Fibroblast of gingiva (primary cell): ENCODE measurements around the gene RASL10A.

ENCODE experiments used
- DNase-seq: peaks from one replicate; pipeline ENCODE4 v3.0.0-alpha.2; 2011; ENCODE audit warnings: low read depth

Gene RASL10A

DNA sequence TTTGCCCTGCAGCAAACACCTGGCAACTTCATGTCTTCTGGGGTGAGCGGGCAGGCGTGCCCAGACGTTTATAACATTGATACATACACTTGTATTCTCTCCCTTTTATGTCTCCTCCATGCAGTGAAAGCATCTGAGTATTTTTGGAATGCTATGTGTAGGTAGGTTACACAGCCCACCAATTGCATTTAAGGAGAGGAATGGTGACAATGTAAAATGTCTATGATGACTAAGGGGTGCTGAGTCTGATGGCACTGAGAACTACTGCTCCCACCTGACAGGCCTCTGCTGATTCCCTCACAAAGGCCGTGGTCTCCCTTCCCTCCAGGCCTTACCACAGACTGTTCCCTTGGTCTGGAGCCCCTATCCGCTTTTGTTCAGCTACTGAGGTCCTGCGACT is 22.9 kb upstream of the RASL10A start:
- no peak for DNase-seq

DNA sequence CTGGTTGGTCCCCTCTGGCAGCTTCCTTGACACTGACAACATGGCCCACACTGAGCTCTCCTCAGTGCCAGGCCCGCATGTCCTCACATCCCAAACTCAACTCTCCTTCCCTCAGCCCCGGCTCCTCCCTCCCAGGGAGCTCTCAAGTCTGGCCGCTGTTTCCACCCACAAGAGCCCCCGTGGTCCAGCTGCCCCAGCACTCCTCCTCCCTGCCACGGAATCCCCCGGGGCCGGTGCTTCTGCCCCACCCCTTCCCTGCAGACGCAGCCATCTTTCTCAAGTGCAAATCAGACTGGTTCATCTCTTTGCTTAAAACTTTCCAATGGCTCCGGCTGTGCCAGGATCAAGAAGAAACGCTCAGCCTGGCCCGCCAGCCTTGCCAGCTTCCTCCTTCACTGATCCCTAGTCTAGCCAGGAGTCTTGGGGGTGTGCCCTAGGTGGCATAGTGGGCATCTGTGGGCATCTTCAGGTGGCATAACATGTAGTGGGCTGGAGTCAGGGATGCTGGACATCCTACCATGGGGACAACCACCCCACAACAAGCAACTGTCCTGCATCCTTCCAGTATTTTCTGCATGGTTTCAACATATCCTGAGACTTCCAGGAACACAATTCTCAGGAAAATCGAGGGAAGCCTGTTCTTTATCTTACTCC is 22.3 kb upstream of the RASL10A start:
- no peak for DNase-seq

DNA sequence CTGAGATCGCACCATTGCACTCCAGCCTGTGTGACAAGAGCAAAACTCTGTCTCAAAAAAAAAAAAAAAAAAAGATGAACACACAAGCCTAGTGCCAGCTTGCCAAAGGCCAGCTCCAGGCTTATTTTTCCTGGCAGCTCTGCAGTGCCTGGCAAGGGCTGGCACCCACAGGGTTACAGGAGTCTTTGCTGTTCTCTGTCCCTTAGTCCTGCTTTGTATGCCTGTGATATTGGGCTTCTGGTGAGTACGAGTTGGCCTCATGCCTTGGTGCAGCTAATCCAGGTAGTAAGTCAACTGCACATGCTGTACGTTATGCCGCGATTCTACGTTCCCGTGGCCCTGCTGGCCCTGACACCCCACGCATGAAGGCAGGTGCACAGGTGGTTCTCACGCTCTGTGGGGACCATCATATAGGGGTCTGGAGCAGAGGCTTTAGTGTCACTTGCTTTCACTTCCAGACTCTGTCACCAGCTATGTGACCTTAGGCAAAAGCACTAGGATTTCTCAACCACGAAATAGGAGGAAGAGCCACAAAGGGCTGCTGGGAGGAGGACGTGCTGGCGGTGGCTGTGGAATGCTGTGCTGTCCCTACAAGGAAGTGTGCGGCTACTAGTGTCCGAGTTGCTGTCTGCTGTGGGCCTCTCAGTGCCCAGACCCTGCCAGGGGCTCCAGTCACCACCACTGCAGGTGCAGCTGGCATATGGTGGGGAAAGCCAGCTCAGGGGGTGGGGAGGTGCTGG is 21.4 kb upstream of the RASL10A start:
- DNase-seq = no peak

DNA sequence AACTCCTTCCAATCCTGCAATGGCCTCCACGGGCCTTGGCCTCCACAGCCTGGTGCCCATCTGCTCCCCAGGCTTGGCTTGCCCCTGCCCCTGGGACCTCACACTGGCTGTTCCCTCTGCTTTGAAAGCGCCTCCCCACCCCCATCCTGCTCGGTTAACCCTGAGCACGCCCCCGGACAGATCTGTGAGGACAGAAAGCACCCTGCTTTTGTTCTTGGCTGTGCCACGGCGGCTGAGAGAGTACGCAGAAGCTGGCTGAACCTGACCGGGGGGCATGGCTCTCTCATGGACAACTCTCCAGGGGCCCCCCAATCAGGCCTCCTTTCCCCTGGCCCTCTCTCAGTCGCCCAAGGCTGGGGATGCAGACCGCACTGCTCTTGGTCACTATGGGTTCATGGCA is 20.2 kb upstream of the RASL10A start:
- DNase-seq = no peak

DNA sequence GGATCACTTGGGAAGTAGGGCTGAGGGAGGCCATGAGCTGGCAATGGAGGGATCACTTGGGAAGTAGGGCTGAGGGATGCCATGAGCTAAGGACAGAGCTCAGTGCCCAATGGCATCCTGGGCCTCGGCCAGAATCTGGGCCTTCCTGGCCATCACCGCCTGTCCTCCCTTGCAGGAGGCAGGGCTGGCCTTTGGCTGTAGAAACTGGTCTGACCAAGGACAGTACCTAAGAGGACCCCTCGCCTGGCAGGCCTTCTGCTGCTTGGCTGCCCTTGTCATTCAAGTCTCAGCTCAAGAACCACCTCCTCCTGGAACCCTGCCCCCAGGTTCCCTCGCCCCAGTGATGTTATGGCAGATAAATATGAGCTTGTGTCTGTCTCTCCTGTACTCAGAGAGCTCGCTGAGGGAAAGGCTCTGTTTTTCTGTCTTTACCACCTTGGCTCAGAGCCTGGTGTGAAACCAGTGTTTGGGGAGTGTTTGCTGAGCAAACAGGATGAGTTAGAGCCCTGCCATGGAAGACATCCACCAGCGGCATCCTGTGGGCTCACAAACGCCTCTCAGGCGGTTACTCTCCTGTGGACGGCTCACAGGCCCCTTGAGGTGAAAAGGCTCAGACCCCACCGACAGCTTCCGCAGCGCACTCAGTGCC is 19.3 kb upstream of the RASL10A start:
- DNase-seq = no peak

DNA sequence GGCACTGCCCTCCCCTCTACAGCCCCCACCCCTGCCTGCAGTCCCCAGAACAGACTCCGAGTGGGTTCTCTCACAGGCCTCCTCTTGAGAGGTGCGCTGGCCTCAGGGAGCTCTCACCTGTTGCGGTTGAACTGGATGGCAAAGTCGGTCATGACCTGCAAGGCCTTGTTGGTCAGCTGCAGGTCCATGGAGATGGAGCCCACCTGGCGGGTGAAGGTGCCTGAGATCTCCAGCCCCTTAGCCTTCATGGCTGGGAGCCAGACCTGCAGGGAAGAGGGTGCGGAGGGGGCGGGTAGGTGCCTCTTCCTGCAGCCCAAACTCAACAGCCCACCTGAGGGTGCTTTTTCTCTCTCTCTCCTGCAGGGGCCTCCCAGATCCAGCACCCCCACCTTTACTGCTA is 18.7 kb upstream of the RASL10A start:
- DNase-seq = no peak

DNA sequence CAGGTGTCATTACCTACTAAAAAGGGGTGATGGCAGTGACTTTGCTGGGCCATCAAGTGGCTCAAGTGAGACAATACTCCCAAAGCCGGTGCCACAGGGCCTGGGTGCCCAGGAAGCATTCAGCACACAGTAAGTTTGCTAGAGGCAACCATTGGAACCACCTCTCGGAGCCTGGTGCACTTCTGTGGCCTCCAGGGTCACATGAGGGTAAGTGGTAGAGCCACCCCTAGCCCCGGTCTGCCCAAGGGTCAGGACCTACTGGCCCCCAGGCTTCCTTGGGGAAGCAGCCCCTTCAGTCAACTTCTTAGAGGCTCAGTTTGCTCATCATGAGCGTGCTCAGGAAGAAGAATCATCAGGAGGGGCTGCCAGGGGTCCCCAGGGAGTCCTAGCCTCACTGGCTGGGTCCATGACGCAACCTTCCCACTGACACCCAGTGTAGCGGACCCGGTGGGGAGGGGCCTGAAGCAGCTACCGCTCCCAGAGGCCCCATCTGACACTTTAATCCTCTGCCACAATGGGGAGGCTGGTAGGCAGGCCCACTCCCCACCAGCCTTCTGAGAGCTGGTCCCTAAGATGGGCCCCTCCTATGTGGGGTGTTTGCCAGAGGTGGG is 17.5 kb upstream of the RASL10A start:
- DNase-seq = no peak

DNA sequence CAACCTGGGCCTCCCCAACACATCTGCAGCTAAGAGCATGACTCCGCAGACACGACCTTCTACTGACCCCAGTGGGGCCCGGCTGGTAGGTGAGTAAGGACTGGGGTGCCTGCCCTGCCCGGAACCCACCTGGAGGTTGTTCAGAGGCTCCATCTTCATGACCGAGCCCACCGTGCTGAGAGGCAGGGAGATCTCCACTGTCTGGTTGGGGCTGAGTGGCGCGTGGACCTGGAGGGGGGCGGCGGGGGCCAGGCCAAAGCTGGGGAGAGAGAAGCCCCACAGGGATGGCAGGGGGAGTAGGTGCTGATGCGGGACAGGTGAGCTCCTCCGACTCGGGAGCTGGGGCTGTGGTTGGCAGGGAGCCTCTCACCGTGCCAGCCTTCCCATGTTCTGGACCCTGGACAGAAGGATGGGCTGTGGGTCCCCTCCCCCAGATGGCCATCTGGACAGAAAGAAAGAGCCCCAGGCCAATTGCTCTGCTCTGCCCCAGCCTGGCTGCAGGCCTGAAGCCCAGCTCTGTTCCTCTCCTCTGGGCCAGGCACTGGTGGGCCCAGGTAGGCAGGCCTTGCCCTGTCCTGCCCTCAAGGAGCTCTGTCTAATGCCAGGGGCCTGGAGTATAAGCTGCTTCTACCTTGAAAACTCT is 16.3 kb upstream of the RASL10A start:
- no peak for DNase-seq

DNA sequence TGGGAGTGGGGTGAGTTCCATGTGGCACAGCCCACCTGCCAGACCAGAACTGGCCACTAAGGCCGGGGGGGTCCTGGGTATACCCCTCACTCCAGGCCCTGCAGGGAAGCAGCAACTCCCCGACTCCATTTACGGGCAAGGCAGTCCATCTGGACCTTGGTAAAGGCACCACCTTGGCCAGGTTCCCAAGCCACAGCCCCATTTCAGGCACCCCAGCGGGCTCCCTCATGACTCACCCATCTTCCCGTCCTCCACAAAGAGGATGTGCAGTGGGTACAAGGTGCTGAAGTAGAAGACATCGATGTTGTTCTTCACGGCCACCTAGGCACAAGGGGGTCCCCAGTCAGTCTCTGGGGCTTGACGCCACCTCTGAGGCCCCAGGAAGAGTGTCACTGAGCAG is 15.7 kb upstream of the RASL10A start:
- DNase-seq = no peak

DNA sequence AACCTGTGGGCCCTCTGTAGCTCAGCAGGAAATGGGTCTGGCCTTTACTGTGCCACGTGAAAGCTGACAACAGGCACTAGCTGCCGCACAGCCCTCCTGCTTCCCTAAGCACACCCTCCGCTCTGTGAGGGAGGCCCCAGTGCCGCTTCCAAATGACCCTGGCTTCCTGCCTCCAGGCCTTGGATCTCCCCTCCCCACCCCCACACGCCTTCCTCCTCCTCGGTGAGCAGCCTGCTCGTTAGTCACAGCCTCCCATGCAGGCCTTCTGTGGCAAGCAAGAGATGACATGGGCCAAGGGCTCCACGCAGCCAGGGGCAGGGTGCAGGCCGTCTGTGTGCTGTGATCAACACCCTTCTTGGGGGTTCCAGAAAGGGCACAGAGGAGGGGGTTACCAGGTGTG is 15.3 kb upstream of the RASL10A start:
- no peak for DNase-seq

DNA sequence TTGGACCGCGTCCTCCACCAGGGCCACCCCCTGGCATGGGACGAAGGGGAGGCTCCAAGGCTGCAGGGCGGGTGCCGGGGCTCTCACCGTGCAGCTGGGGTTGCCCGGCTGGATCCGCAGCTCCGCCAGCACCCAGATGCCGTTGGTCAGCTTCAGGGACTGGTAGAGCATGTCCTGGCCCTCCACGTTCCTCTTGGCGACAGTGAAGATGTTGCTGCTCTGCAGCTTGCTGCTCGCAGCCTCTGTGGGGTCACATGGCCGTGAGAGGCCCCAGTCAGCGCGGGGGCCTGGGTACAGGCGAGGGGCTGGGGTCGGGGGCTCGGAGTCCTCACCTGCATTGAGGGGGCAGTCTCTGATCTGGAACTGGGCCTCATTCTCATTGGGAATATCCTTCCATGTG is 14.8 kb upstream of the RASL10A start:
- DNase-seq = no peak

DNA sequence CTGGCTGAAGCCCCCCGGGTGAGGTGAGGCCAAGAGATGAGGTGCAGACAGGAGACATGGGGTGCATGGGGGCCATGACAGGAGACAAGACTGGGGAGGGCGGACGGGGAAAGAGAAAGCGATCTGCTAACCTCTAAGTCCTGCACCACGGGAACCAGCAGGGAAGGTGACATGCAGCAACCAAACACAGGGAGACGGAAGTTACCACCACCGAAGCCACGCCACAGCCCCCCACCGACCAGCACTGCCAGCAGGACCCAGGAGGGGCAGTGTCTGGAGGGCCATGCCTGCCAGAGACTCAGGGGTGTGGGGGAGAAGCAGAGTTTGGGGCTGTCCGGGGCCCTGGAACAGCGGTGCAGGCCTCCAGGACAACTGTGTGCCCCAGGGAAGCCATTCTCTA is 14.1 kb upstream of the RASL10A start:
- no peak for DNase-seq

DNA sequence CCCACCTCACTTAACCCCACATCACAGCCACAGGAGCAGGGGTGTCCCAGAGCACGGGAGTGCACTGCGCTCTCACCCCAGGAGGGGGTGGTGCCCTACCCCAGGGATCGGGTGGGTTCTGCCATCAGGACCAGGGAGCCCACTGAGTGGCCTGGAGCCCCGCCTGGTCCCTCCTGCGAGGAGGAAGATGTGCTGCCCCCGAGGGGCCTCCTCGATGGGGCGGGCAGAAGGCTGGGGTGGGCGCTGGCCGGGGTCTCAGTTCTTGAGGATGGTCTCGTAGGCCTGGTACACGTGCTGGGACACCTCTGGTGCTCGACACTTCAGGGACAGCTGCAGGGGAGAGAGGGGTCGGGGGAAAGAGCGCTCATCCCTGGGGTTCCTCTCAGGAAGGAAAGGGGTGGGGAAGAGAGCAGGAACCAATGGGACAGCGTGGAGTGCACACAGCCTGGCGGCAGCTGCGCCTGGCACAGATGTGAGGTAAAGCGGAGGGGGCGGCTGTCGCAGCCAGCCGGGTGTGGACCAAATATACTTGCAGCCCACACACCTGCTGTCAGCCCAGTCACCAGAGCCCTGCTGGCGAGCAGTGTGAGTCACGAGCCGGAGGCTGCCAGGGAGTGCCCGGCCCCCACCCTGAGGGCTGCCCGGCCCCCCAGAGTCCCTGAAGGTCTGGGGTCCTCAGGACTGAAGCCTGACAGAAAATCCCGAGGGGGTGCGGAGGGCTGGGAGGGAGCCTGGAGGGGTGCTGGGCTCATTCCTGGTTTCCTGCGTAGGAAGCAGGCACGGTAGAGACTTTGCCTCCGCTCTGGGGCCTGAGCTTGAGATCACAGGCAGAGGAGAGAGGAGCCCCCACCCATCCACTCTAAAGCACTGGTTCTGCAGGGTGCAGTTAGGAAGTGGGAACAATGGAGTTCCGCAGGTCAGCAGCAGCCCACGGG is 13.3 kb upstream of the RASL10A start:
- no peak for DNase-seq

DNA sequence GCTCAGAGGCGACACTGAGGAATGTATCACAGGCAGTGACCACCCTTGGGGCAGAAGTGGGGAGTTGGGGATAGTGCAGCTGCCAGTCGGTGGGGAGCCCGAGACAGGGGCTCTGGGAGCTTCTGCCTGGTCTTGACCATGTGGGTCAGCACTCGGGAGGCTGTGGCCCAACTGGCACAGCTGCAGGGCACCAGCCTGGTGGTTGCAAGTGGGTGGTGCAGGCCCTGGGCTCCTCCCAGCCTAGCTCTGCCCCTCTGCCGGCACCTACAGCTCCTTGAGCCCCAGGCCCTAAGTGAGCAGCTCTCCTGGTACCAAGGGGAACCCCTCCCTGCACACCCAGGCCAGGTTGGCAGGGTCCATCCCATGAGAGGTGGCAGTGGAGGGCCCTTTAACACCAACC is 12.6 kb upstream of the RASL10A start:
- DNase-seq = no peak

DNA sequence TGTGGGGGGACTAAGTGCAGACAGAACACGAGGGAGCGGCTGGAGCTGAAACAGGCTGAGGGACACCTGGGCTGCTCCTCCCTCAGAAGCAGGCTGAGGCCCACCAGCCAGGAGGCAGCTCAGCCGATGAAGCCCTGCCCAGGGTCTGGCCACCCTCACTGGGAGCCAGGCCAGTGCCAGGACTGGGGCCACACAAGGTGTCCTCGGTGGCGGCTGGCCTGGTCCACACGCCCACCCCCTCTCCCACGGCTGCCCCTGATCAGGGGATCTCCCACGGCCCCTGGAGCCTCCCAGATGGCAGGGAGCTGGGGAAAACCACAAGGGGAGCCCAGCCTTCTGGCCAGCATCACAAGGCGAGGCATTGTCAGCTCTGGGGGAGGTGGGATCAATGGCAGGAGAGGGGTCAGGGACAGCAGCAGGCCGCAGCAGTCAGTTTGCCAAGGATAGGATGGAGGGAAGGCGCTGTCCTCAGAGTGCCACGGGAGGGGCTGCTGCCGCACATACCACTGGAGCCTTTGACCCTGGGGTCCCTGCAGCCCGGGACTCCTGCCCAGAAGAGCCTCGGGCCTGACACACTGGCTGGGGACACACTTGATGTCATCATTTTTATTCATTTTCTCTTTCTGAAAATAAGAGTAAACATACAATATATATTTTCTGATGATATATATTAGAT is 11.7 kb upstream of the RASL10A start:
- no peak for DNase-seq

DNA sequence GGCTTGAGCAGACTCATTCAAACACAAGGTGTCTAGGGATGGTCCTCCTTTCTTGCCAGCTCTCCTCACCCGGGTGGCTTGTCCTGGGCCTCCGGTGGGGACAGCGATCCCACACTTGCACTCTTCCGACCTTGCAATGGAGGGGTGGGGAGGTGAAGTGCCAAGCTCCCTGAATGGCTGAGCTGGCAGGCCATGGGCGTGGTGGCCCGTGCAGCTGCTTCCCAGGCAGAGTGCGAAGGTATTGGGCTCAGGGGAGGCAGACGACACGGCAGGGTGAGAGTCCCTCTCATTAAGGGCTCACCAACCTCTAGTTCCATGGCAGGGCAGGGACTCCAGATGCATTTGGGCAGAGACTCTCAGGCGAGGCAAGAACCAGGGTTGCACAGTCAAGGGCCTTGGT is 11.0 kb upstream of the RASL10A start:
- no peak for DNase-seq

DNA sequence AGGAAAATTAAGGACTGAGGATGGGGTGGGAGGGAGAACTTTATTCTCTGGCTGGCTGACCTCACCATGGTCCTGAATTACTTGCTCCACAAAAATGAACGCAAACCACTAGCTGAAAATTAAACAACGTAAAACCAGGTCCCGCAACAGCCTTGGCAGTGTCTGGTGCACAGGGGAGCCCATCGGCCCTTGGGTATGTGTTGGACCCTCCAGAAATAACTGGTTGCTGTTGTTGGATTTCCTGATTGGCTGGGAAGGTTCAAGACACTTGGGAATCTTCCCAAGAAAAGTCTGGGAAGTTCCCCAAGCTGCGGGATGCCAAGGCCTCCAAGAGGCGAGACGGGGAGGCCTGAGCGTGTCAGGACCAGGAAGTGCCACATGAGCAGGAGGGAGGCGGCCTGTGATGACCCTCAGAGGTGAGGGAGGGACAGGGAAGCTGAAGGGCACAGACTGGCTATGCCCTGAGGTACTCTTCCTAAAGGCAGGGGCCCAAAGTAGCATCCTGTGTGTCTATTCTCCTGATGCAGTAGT is 10.4 kb upstream of the RASL10A start:
- no peak for DNase-seq

DNA sequence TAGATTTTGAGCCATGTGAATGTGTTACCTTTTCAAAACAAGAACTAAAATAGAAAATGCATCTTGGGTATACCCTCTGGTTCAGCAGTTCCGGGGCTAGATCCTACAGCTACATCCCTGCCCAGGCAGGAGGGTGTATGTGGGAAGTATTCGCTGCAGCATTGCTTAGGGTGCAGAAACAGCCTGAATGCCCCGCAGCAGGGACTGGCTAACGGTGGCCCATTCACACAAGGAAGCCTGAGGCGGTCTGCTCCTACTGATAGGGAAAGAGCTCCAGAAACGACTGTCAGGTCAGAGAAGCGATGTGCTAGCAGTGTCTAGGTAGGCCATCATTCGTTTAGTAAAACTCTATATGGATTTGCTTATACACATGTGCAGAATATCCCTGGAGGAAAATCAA is 9.9 kb upstream of the RASL10A start:
- no peak for DNase-seq

DNA sequence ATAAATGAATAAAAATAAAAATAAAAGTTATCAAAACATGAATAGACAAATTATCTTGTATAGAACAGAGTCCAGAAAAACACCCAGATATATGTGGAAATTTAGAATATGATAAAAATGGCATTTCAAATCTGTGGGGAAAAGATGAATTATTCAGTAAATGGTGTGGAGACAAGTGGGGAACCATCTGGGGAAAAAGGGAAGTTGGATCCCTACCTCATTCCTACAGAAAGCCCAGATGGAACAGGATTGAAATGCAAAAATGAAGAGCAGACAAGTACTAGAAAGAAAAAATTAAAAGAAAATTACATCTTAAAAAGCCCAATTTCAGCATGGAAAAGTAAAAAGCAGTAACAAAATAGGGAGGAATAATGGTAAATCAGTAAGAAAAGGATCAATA is 8.1 kb upstream of the RASL10A start:
- no peak for DNase-seq

DNA sequence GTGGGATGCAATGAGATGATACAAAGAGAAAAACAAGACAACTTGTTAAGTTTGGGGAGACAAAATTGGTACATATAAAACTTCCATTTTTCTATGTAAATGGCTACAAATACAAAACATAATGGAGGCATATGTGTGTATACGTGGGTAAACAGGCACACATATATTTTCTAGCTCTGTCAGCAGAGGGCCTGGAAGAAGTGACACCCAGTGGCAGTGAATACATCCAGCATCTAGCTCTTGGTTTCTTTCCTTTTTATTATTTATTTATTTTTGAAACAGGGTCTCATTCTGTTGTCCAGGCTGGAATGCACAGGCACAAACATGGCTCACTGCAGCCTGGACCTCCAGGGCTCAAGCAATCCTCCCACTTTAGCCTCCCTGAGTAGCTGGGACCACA is 5.0 kb upstream of the RASL10A start:
- DNase-seq = no peak

DNA sequence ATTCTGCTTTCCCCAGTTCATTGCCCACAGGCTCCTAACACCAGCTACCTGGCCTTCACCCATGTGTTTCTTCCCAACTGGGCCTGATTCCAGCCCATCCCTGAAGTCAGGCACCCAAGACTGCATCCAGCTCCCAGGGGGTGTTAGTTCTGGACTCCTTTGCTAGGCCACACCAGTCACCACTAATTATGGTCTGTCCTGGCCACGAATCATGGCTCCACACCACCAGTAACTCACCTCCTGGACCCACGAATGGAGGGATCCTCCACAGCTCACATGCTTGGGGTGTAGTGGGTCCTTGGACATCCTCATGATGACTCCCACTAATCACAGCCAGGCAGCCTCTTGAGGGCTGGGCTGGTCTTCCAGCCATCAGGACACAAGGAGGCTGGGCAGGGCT is 3.6 kb upstream of the RASL10A start:
- DNase-seq = no peak
